GM21360 (cell line): ENCODE data around the gene GATB.

Experiments used
- ATAC-seq: cut with Tn5 transposase; IDR thresholded peaks from one replicate; pipeline ENCODE4 v1.9.1; 2021; ENCODE audit warnings: mild to moderate bottlenecking, moderate library complexity; ENCODE audit not compliant: unreplicated experiment

Gene GATB

GRCh38 chr4:151658959-151659600 is 101.7 kb downstream of the GATB start:
- ATAC-seq = no peak

- no peak for ATAC-seq
Observed at GRCh38 chr4:151657896-151658295, 102.9 kb downstream of the GATB start.

GRCh38 chr4:151656058-151656457 is 104.7 kb downstream of the GATB start:
- ATAC-seq = no peak

GRCh38 chr4:151653548-151653918 is 107.3 kb downstream of the GATB start:
- no peak for ATAC-seq

- ATAC-seq = no peak
Observed at GRCh38 chr4:151652841-151653547, 107.8 kb downstream of the GATB start.

GRCh38 chr4:151651496-151651895 is 109.3 kb downstream of the GATB start:
- no peak for ATAC-seq

GRCh38 chr4:151649479-151649878 is 111.3 kb downstream of the GATB start:
- ATAC-seq = no peak

GRCh38 chr4:151646322-151646721 is 114.5 kb downstream of the GATB start:
- no peak for ATAC-seq

GRCh38 chr4:151644622-151645021 is 116.2 kb downstream of the GATB start:
- no peak for ATAC-seq

GRCh38 chr4:151643564-151643963 is 117.2 kb downstream of the GATB start:
- no peak for ATAC-seq

GRCh38 chr4:151641983-151642382 is 118.8 kb downstream of the GATB start:
- ATAC-seq = no peak

GRCh38 chr4:151641167-151641566 is 119.6 kb downstream of the GATB start:
- no peak for ATAC-seq

- ATAC-seq = no peak
Observed at GRCh38 chr4:151640381-151640780, 120.4 kb downstream of the GATB start.

GRCh38 chr4:151638295-151638858 is 122.4 kb downstream of the GATB start:
- no peak for ATAC-seq

GRCh38 chr4:151631349-151631748 is 129.5 kb downstream of the GATB start:
- no peak for ATAC-seq

GRCh38 chr4:151629097-151629783 is 131.6 kb downstream of the GATB start:
- ATAC-seq = no peak

GRCh38 chr4:151628001-151628608 is 132.7 kb downstream of the GATB start:
- ATAC-seq = no peak

- ATAC-seq = no peak
Observed at GRCh38 chr4:151627491-151627890, 133.3 kb downstream of the GATB start.

- ATAC-seq = no peak
Observed at GRCh38 chr4:151626751-151627150, 134.1 kb downstream of the GATB start.

- no peak for ATAC-seq
Observed at GRCh38 chr4:151626228-151626627, 134.6 kb downstream of the GATB start.
